ENCODE data around the gene CD80.

The CD80 gene

DNA sequence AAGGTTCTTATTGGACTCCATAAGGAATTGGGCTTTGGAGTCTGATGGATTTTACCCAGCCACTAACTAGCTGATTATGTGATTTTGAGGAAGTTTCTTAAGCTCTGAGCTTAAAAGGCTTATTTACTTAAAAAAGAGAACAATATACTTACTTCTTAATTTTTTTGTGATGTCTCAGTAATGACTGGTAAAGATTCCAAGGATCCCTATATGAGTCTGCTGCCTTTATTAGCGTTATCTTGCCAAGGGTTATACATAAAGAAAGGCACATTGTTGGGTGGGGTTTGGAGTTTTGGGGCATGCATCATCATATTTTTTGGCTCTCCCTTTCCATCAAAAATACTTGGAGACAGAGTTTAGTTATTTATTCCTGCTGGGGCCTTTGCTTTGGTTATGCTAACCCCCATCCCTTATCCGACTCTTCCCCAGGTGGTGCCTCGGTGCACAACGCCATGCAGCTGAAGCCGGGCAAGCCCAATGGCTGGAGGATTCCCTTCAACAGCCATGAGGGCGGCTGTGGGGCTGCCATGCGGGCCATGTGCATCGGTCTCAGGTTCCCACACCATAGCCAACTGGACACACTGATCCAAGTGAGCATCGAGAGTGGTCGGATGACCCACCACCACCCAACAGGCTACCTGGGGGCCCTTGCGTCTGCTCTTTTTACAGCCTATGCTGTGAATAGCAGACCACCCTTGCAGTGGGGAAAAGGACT lies 26.6 kb upstream of the CD80 start:
- CTCF ChIA-PET: interaction anchor here (2.4 to 2.5 kb wide), 2 partner anchors 10 to 12 kb away, joined by 5 to 8 read pairs; no protein-coding TSS in a partner anchor
- TF ChIP-seq, protein P1, sequence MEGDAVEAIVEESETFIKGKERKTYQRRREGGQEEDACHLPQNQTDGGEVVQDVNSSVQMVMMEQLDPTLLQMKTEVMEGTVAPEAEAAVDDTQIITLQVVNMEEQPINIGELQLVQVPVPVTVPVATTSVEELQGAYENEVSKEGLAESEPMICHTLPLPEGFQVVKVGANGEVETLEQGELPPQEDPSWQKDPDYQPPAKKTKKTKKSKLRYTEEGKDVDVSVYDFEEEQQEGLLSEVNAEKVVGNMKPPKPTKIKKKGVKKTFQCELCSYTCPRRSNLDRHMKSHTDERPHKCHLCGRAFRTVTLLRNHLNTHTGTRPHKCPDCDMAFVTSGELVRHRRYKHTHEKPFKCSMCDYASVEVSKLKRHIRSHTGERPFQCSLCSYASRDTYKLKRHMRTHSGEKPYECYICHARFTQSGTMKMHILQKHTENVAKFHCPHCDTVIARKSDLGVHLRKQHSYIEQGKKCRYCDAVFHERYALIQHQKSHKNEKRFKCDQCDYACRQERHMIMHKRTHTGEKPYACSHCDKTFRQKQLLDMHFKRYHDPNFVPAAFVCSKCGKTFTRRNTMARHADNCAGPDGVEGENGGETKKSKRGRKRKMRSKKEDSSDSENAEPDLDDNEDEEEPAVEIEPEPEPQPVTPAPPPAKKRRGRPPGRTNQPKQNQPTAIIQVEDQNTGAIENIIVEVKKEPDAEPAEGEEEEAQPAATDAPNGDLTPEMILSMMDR (IDR thresholded peaks at IDR 0.05; ENCODE audit: control extremely low read depth, extremely low read depth, low read depth, missing control alignments): no peak
- POLR2A ChIA-PET: no interaction called here

DNA sequence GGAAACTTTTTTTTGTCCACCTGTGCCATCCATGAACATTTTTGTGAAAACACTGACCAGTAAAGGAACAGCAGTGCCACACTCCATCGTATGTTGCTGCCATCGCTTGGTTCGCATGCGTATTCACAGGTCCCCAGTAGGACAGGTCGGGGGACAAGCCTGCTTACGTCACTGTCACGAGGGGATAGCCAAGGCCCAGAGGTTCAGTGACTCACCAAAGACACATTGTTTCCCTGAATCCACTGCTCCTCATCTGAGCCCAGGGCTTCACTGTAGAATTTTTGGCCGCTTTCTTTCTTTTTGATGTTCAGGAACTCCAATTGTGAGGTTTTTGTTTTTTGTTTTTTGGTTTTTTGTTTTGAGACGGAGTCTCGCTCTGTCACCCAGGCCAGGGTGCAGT lies 25.8 kb upstream of the CD80 start:
- ChIA-PET POLR2A (no interaction called here), CTCF (interaction anchor here (0.8 to 1.6 kb wide), 3 partner anchors 8 to 91 kb away, joined by 3 to 5 read pairs (median 3); no protein-coding TSS in a partner anchor)
- DNase-seq (ENCODE audit: extremely low spot score): no peak
- TF ChIP-seq, protein P1 (IDR thresholded peaks at IDR 0.05; ENCODE audit: control extremely low read depth, extremely low read depth, low read depth, missing control alignments): no peak

More for the DNA sequence above, 26.6 kb upstream of the CD80 start:
- no peak for DNase-seq (ENCODE audit: extremely low spot score)

DNA sequence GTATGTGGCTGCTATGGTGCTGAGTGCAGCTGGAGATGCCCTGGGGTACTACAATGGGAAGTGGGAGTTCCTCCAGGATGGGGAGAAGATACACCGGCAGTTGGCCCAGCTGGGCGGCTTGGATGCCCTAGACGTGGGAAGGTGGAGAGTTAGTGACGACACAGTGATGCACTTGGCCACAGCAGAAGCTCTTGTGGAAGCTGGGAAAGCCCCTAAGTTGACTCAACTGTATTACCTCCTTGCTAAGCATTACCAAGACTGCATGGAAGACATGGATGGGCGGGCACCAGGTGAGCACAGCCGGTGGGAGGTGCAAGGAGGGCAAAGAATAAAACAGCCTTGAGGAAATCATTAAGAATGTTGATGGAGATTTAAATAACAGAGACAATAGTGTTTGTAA lies 22.8 kb upstream of the CD80 start:
- DNase-seq (ENCODE audit: extremely low spot score): peak; percentile 62
- ChIA-PET POLR2A (interaction anchor here (0.9 to 1.6 kb wide), 3 partner anchors 17 to 30 kb away, joined by 3 to 7 read pairs (median 4); no protein-coding TSS in a partner anchor), CTCF (interaction anchor here (1.3 to 8.4 kb wide), 10 partner anchors 10 to 99 kb away, joined by 3 to 58 read pairs (median 12); partner anchors contain the start of gene CD80)
- TF ChIP-seq, protein P1 (IDR thresholded peaks at IDR 0.05; ENCODE audit: control extremely low read depth, extremely low read depth, low read depth, missing control alignments): no peak

DNA sequence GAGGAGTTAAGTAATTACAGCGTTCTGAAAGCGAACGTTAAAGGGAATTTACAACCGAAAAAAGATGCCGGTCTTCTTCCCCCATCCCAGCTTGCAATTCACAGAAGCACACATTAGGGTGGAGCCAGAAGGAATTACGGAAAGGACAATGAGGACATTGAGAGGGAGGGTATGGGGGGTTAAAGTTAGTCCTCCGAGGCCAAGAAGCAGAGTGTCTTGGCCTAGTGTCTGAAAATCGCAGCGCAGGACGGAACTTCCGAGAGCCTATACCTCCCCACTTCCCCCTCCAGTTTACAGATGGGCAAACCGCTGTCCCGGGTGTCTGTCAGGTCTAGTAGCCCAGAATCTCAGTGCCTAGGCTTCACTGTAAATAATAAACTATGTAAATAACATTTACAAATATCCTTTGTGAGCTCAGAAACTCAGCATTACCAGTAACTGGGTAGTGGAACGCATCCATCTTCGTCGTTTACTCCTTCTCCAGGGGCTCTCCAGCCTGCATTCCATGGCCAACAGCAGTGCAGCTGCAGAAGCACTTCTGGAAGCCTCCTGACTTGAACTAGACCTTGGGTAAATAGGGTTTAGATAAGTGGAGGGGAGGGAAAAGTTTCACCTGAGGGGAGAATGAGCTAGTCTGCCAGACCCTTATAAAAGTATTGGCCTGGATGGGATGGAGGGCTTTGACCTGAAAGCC lies 20.8 kb upstream of the CD80 start:
- peak; percentile 71 for DNase-seq (ENCODE audit: extremely low spot score)
- TF ChIP-seq, protein P1 (IDR thresholded peaks at IDR 0.05; ENCODE audit: control extremely low read depth, extremely low read depth, low read depth, missing control alignments): no peak
- ChIA-PET POLR2A (interaction anchor here (0.6 to 1.3 kb wide), 4 partner anchors 16 to 780 kb away, joined by 5 to 15 read pairs (median 8); no protein-coding TSS in a partner anchor), CTCF (interaction anchor here (1.1 to 8.4 kb wide), 10 partner anchors 9 to 110 kb away, joined by 3 to 58 read pairs (median 14); partner anchors contain the start of gene CD80)

DNA sequence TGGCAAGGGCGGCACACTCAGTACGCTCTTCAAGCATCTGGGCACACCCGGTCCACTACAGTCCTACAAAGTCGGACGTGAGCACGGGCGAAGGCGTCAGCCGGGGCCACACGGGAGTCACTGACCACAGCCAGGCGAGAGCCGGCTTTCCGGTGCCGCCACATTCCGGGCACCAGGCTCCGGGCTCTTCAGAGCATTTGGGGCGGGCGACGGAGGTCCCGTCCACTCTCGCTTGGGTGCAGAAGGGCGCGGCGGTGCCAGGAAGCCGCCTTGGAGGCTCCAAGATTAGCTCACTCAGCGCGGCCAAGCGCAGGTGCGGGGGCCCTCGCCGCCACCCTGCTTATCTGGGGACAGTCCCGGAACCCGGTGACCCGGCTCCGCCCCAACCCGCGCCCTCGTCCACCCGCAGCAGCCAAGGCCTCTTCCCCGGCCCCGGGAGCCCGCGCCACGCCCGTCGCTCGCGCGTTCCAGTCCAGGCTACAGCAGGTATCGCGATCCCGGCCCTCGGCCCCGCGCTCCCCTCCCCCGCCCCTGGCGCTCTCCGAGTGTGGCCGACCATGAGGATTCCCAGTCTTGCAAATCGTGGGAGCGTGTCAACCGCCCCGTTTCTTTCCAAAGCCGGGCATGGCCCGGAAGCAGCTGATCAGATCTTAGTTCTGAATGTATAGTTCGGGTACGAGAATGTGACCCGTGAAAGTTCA lies 20.1 kb upstream of the CD80 start, which contains the start of gene ADPRH:
ADPRH (plus strand) TSS at position 127 of the 701 bp plus-strand sequence. CDS start 2,678 bp downstream, outside the sequence.
- ChIA-PET CTCF (interaction anchor here (1.5 to 8.4 kb wide), 10 partner anchors 9 to 102 kb away, joined by 3 to 58 read pairs (median 14); partner anchors contain the start of gene CD80), POLR2A (interaction anchor here (0.6 to 1.3 kb wide), 3 partner anchors 16 to 781 kb away, joined by 5 to 15 read pairs (median 7); no protein-coding TSS in a partner anchor)
- DNase-seq (ENCODE audit: extremely low spot score): peak; percentile 83
- TF ChIP-seq, protein P1 (IDR thresholded peaks at IDR 0.05; ENCODE audit: control extremely low read depth, extremely low read depth, low read depth, missing control alignments): no peak

DNA sequence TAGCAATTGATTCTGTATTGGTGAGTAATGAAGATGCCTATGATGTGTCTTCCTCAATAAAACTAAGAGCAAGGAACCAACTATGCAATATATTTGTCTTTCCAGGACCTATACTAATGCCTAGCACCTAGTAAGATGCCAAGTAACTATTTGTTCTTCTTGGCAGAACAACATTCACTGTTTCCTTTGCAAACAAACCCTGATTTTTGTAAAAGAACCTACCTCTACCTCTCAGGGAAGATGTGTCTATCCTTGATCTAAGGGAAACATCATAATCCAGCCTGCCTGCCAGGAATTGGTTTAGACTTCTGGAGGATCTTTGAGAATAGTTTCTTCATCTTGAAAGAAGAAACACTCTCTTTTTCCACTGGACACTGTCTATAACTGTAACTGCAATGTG lies 16.1 kb upstream of the CD80 start:
- CTCF ChIA-PET: no interaction called here
- TF ChIP-seq, protein P1 (IDR thresholded peaks at IDR 0.05; ENCODE audit: control extremely low read depth, extremely low read depth, low read depth, missing control alignments): no peak
- no peak for DNase-seq (ENCODE audit: extremely low spot score)
- POLR2A ChIA-PET: no interaction called here

Data from GM10248 (cell line).